ENCODE measurements around the gene IQSEC3. TPM values are rescaled to one million over a fixed set of nuclear protein-coding genes. Genes with fewer than 3 reads are reported as not detected.

Gene IQSEC3
- total and polyA plus RNA-seq, 10 of the 15 experiments (the other 5 are each of a cell fraction or from before 2014, with no cell fraction given), result not detected

- no peak for TF ChIP-seq BCLAF1 (IDR thresholded peaks at IDR 0.05)
- TF ChIP-seq CHD1 (IDR thresholded peaks at IDR 0.05; ENCODE audit: low read depth, low read length), result no peak
- no peak for TF ChIP-seq SRF (IDR thresholded peaks at IDR 0.05; ENCODE audit: low read depth in 2 of 2, low read length in 2 of 2)
- TF ChIP-seq ZBTB33 (IDR thresholded peaks at IDR 0.05), result no peak
- no peak for TF ChIP-seq FOXK2 (IDR thresholded peaks at IDR 0.05)
- TF ChIP-seq MYB (IDR thresholded peaks at IDR 0.05; ENCODE audit: borderline replicate concordance, low read depth, low read length), result no peak
- TF ChIP-seq ZNF622 (IDR thresholded peaks at IDR 0.05), result no peak
- TF ChIP-seq USF2 (IDR thresholded peaks at IDR 0.05; ENCODE audit: borderline replicate concordance, low read depth, low read length), result no peak
- TF ChIP-seq NFIC (IDR thresholded peaks at IDR 0.05; ENCODE audit: low read depth, low read length), result no peak
Measured at GRCh38 chr12:226401-226800, 159.8 kb downstream of the IQSEC3 start (continued).
